HS-5 (cell line): ENCODE measurements around the gene SPINT2.
"Not testable (repeated sequence)": the region's sequence is repeated elsewhere in the genome, so short reads cannot be mapped to it uniquely, and the experiment has no call there.

Experiments used
- DNase-seq: peaks from one replicate; pipeline ENCODE4 v3.0.0-alpha.2; 2012; ENCODE audit warnings: low read depth

The SPINT2 gene

DNA sequence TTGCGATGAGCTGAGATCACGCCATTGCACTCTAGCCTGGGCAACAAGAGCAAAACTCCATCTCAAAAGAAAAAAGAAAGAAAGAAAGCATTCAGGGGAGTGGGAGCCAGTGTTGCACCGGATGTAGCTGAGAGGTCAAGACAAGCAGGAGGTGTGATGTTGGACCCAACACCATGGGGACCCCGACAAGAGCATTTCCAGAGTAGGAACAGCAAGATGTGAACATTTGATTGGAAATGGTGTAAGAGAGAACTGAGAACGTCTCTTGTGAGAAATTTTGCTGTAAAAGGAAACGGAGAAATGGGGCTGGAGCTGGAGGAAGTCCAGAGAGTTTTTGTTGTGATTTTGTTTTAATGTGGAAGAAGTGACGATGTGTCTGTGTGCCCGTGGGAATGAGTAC lies 24.6 kb upstream of the SPINT2 start:
- DNase-seq, result no peak

DNA sequence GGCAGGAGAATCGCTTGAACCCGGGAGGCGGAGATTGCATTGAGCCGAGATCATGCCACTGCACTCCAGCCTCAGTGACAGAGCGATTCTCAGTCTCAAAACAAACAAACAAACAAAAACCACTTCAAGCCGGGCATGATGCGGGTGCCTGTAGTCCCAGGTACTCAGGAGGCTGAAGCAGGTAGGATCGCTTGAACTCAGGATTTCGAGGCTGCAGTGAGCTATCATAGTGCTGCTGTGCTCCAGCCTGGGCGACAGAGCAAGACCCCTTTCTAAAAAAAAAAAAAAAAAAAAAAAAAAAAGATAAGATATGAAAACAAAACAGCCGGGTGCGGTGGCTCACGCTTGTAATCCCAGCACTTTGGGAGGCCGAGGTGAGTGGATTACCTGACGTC lies 21.1 kb upstream of the SPINT2 start:
- DNase-seq, result no peak

GRCh38 chr19:38245826-38246498 lies 18.4 kb upstream of the SPINT2 start:
- no peak for DNase-seq

DNA sequence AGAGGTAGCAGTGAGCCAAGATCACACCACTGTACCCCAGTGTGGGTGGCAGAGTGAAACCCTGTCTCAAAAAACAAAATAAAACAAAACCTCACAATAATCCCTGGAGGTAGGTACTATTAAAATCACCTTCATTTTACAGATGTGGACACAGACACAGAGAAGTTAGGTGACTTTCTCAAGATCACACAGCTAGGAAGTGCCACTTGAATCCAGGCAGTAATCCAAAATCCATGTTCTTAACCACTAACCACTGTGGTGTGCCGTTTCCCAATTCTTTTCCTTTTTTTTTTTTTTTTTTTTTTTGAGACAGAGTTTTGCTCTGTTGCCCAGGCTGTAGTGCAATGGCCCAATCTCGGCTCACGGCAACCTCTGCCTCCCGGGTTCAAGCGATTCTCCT lies 17.2 kb upstream of the SPINT2 start:
- no peak for DNase-seq

DNA sequence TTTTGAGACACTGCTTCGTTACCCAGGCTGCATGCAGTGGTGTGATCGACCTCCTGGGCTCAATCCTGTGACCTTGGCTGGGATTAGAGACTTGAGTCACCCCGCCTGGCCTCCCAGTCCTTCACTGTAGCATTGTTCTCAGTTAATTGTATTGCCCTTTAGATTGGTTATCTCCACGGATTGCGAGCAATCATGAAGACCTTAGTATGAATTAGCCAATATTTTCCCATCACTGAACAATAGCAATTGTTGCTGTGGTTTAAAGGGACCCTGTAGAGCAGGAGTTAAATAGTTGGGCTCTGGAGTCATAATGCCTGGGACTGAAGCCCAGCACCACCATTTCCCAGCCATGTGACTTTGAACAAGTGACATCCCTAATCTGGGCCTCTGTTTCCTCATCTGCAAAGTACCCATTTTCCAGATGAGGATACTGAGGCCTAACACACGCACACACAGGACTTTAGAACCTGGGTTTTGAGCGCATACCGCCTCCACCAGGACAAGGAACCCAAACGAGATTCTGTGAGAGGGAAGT lies 16.6 kb upstream of the SPINT2 start:
- no peak for DNase-seq

DNA sequence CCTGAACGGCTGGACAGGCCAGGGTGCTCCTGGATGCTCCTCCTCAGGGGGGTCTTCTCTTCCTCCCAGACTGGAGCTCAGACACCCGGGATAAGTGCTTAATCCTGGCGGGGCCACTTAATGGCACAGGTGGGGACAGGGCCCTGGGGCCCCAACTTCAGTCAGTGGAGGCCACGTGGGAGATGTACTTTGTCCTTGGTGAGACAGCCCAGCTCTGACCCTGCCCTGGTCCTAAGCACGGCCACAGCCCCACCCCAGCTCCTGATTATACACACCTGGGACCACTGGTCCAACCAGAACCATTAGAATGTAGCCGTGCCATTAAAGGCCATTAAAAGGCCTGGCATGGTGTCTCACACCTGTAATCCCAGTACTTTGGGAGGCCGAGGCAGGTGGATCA lies 16.0 kb upstream of the SPINT2 start:
- DNase-seq, result no peak

DNA sequence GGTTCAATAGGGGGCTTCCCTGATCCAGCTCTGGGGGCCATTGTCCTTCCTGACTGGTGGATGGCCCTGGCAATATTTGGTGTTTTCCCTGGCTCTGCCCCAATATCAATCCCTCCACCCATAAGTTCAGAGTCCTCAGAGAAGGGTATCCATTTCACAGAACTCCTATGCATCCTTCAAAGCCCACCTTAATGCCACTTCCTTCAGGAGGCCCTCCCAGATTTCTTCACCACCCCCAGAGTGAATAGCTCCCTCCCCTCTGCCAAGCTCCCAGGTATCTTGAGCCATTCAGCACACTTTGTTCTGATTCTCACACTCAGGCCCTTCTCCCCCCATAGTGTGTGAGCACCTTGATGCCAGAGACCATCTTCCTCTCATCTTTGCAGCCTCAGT lies 13.9 kb upstream of the SPINT2 start:
- DNase-seq, result no peak

DNA sequence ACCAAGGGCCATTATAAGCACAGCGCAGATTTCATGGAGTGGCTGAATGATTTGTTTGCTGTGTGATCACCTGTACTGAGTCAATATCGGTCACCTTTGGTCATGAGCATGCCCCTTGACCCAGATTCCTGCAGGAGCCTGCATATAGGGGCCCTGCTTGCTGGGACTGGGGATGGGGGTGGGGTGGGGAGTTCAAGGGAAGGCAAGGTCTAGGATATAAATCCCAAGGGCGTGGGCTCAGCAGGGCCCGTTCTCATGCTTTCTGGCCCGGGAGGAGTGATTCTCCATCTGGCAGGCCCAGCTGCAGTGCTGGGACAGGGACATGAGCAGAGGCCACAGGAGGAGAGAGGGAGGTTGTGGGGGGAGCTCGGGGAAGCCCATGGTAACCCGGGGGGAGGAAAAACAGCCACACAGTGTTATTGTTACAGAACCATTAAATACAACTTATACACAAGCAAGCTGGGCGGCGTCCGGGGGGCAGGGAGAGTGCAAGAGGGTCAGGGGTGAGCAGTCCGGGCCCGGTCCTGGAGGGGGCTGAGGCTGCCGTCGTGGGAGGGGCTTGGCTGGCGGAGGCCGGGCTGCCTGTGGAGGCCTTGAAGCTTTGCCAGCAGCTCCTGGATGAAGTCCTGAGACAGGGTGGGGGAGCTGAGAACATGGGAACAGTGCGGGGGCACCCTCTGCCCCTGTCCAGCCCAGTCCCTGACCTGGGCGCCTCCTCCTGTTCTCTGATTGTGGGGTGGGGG lies 13.4 kb upstream of the SPINT2 start:
- no peak for DNase-seq

- DNase-seq, result no peak
Measured at GRCh38 chr19:38251564-38252051, 12.8 kb upstream of the SPINT2 start.

GRCh38 chr19:38252385-38252784 lies 12.0 kb upstream of the SPINT2 start:
- no peak for DNase-seq

GRCh38 chr19:38252941-38253691 lies 11.3 kb upstream of the SPINT2 start:
- no peak for DNase-seq

GRCh38 chr19:38253788-38254187 lies 10.6 kb upstream of the SPINT2 start:
- DNase-seq, result no peak

GRCh38 chr19:38255383-38256014 lies 8.9 kb upstream of the SPINT2 start:
- DNase-seq, result no peak

GRCh38 chr19:38261942-38262341 lies 2.4 kb upstream of the SPINT2 start:
- not testable (repeated sequence) for DNase-seq

- DNase-seq, result no peak
Measured at GRCh38 chr19:38262585-38263268, 1.6 kb upstream of the SPINT2 start.

DNA sequence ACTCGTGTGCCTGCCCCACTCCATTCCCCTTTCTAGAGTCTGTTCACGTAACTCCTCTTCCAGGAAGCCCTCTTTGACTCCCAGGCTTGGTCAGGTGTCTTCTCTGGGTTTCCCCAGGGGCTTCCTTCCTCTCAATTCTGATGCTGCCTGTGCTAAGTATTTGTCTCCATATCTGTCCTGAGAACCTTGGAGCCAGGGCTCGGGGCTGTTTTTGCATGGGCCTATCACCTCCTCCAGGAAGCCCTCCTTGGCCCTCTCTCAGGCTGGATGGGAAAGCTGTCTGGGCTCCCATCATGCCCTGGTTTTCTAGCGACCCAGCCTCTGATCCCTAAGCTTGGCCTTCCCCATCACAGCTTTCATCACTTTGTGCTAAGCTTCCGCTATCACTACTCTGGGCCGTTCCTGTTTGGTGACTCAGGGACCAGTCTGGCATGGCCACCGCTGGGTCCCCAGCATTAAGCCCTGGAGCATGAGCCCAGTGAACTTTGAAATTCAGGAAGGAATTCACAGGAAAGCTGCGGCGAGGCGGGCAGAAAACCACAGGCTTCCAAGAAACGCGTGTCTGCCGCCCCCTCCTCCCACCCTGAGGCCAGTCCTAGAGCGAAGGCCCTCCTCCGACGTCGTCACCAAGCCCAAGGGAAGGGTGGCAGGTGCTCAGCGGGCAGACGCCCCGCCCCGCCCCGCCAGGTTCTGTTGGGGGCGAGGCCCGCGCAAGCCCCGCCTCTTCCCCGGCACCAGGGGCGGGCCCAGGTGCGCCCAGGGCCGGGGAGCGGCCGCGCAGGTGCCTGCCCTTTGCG lies 486 bp upstream of the SPINT2 start:
- DNase-seq, result no peak

DNA sequence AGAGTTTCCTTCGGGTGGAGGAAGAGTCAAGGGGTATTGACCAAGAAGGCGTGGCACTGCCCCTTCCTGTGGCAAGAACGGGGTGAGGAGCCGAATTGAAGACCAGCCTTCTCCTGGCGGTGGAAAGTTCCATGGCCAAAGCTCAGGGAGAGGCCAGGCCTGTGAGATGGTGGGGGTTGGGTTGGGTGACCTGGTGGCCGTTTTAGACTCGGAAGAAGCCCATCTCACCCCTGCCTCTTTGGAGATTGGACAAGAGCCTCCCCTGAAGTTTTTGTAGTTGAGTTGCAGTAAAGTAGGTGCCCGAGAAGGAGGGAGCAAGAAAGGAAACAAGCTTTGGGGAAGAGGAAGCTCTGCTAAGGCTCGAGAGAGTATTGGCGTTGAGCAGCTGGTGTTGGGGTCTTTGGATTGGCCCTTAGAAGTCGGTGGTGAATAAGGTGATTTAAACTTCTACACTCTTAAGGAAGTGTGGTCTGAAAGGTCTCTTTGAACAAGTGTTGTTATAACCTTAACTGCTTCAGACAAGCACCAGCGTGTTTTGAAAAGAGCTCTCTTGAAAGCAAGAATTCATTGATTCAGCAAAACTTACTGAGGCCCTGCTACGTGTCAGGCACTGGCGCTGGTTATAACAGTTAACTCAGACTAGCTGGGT lies 964 bp downstream of the SPINT2 start:
- no peak for DNase-seq

GRCh38 chr19:38265921-38266429 lies 1.6 kb downstream of the SPINT2 start:
- DNase-seq, result no peak

DNA sequence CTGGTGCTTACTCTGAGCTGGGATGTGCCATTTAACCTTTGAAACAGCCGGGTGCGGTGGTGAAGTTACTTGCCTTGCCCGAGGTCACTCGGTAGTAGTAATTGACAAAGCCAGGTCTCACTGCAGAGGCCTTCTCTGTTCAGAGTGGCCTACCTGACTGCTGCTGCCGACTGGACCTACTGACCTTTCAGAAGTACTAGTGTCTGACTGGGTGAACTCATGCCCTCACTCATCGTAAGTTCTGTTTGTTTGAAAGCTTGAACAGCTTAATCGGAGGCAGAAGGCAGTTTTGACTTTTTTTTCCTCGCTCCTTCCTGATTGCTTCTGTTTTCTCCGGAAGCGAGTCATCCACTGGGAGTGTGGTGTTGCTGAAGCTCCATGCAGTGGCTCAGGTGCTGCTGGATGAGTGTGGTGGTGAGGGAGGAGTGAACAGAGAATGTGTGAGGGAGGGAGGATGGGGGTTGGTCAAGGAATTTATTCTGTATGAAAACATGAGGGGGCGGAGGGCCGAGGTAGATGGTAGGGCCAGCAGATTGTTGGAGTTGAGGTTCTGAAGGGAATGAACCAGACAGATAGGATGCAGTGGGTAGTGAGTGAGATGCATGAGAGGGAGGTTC lies 2.7 kb downstream of the SPINT2 start:
- DNase-seq, result no peak
